22Rv1 (cell line): ENCODE measurements around the gene ITIH2.
"Not testable (repeated sequence)": the region's sequence is repeated elsewhere in the genome, so short reads cannot be mapped to it uniquely, and the experiment has no call there.

Experiments
- H3K27ac ChIP-seq: fragments of 450-650 bp; 2 replicates; pipeline ENCODE4 v1.5.1; 2017
- ZFX ChIP-seq: fragments of 450-650 bp; IDR thresholded peaks from 2 replicates; pipeline ENCODE4 v1.6.1; 2017; ENCODE audit warnings: antibody characterized with exemption, borderline replicate concordance
- TF ChIP-seq, protein P1 (sequence below): fragments of 450-650 bp; IDR thresholded peaks from 2 replicates; pipeline ENCODE4 v1.5.1; 2017; ENCODE audit warnings: mild to moderate bottlenecking

The ITIH2 gene

DNA sequence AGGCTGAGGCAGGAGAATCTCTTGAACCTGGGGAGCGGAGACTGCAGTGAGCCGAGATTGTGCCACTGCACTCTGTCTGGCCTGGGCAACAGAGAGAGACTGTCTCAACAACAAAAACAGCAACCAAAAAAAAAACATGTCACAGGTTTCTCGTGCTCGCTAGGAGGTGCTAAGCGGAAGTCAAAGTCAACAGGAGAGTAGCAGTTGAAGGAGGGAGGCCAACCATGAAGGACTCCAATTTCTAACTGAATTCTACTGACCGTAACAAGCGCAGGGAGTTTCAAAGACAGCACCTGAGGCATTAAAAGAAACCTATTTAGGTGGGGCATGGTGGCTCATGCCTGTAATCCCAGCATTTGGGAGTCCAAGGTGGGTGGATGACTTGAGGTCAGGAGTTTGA lies 65.3 kb downstream of the ITIH2 start:
- no peak for TF ChIP-seq ZFX
- TF ChIP-seq, protein P1, sequence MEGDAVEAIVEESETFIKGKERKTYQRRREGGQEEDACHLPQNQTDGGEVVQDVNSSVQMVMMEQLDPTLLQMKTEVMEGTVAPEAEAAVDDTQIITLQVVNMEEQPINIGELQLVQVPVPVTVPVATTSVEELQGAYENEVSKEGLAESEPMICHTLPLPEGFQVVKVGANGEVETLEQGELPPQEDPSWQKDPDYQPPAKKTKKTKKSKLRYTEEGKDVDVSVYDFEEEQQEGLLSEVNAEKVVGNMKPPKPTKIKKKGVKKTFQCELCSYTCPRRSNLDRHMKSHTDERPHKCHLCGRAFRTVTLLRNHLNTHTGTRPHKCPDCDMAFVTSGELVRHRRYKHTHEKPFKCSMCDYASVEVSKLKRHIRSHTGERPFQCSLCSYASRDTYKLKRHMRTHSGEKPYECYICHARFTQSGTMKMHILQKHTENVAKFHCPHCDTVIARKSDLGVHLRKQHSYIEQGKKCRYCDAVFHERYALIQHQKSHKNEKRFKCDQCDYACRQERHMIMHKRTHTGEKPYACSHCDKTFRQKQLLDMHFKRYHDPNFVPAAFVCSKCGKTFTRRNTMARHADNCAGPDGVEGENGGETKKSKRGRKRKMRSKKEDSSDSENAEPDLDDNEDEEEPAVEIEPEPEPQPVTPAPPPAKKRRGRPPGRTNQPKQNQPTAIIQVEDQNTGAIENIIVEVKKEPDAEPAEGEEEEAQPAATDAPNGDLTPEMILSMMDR, result no peak
- H3K27ac ChIP-seq, result no peak overlapping the region

DNA sequence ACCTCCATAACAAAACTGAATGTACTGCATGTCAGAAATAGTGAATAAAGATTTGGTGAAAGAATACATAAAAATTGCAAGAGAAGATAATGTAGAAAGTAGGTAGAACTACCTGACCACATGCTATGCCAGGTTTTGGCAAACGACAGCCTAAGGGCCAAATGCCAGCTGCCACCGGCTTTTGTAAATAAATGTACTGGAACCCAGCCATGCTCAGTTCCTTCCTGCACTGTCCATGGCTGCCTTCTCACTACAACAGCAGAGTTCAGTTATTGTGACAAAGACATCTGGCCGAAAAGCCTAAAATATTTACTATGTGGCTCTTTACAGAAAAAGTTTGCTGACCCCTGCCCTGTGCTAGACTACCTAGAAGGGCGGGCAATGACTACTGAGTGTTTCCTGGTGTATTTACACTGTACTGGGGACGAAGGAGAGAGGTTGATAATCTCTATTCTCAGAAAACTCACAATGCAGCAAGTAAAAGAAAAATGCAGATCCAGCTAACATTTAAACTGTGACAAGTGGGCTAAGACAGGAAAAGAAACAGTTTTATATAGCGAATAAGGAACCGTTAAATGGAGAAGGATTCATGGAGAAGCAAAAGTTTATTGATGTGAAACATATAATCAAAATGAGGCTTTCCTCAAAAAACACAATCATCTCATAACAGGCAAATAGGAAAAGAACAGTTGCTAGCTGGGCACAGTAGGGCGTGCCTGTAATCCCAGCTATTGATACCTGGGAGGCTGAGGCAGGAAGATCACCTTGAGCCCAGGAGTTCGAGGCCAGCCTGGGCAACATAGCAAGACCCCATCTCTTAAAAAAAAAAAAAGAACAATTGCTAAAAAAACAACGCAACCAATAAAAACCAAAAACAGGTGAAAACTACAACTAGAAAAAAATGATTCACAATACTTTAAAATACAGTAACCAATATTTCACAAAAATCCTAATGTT lies 71.0 kb downstream of the ITIH2 start:
- peak overlapping the region; percentile 49 for H3K27ac ChIP-seq
- TF ChIP-seq, protein P1, result no peak
- TF ChIP-seq ZFX, result no peak

DNA sequence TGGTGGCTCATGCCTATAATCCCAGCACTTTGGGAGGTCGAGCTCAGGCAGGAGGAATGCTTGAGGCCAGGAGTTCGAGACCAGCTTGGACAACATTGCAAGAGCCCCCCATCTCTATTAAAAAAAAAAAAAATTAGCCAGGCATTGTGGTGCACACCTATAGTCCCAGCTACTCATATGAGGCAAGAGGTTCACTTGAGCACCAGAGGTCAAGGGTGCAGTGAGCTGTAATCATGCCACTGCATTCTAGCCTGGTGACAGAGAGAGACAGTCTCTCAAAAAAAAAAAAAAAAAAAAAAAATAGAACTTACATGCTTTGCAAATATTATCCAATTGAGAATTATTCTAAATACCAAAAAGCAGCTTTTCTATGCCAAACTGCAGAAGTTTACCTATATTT lies 73.7 kb downstream of the ITIH2 start:
- TF ChIP-seq, protein P1, result no peak
- no peak for TF ChIP-seq ZFX
- no peak overlapping the region for H3K27ac ChIP-seq

DNA sequence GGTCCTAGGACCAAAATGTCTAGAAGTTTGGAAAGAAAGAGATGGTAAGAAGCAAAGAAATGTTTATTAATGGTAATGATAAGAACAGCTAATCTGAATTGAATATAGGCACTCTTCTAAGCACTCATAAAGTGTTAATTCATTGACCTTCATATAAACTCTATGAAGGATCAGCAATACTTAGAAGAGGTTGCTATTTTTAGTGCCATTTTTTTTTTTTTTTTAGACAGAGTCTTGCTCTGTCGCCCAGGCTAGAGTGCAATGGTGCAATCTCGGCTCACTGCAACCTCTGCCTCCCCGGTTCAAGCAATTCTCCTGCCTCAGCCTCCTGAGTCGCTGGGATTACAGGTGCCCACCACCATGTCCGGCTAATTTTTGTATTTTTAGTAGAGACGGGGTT lies 79.1 kb downstream of the ITIH2 start:
- H3K27ac ChIP-seq, result not testable (repeated sequence)

DNA sequence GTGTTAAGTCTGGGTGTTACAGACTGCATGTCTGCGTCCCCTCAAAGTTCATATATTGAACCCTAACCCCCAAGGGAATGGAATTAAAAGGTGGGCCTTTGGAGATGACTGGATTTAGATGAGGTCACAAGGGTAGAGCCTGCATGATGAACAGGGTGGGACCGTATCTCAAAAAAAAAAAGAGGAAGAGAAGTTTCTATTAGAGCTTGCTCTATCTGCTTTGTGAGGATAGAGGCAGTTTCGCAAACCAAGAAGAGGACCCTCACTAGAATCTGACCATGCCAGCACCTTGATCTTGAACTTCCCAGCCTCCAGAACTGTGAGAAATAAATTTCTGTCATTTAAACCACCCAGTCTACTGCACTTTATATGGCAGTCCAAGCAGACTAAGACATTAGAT lies 83.3 kb downstream of the ITIH2 start:
- no peak overlapping the region for H3K27ac ChIP-seq
- TF ChIP-seq ZFX, result no peak
- TF ChIP-seq, protein P1, result no peak

DNA sequence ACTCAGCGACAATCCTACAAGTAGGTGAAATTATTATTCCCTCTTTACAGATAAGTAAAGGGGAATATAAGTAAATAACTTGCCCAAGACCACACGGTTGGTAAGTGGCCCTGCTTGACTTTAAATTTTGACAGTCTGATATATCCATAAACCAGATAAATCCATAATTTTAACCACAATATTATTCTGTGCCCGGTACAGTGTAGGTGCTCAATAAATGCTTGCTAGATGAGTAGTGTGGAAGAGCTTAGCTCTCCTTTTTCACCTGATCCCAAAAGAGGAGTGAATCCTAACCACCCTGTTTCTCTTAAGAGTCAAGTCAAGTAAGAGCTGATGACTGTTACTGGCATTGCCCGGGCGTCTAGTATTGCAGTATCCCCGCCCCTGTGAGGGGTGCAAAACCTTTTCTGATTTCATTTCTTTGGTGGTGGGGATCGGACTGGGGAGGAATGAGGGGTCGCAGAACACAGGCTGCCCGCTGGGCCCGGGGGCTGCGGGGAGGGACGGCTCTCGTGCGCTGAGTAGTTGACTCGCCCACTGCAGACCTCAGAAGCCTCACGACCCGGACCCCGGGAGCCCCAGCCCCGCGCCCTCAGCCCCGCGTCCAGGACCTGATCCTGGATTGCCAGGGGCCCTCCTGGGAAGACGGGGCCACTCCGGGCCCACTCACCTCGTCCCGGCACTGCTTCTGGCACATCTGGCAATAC lies 84.2 kb downstream of the ITIH2 start:
- TF ChIP-seq, protein P1, result no peak
- TF ChIP-seq ZFX, result no peak
- H3K27ac ChIP-seq, result peak overlapping the region; percentile 80

DNA sequence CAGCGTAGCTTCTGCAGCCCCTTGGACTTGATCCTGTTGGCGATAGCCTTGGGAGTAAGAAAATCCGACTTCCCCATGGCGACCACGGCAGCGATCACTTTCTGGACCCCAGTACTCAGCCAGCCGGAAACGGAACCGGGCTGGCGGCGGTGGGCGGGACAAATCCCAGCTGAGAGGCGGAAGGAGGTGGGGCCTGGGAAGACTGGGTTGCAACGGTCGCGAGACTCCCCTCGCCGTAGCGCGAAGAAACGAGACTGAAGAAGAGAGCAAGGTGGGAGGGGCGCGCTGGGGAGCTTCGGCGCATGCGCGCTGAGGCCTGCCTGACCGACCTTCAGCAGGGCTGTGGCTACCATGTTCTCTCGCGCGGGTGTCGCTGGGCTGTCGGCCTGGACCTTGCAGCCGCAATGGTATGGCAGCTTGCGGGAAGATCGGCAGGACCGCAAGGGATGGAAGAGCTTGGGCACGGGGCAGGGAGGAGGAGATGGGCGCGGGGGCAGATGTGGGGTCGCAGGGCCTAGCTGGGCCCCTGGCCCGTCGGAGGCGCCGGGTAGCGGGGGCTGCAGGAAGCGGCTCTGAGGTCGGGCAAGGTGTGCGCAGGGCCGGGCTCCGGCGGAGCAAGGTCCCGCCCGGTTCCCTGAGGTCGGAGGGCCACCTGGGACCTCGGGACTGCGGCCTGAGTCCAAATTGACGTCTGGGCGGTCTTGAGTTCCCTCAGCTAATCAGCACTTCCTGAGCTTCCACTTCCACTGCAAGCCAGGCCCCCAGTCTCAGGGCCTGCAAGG lies 84.9 kb downstream of the ITIH2 start, which contains the start of the genes ATP5F1C and KIN:
Gene ATP5F1C, plus strand, starts transcription at position 321 of the 782 bp plus-strand sequence. Its CDS starts 31 bp downstream, at position 352.
Gene KIN, minus strand, starts transcription at position 137 of the 782 bp plus-strand sequence. Its CDS starts 60 bp downstream, at position 77.
- H3K27ac ChIP-seq, result peak within 1 kb of the TSS; percentile 80
- no peak for TF ChIP-seq ZFX
- TF ChIP-seq, protein P1, result no peak
